ENCODE data around the gene COLEC12.

COLEC12 gene

DNA sequence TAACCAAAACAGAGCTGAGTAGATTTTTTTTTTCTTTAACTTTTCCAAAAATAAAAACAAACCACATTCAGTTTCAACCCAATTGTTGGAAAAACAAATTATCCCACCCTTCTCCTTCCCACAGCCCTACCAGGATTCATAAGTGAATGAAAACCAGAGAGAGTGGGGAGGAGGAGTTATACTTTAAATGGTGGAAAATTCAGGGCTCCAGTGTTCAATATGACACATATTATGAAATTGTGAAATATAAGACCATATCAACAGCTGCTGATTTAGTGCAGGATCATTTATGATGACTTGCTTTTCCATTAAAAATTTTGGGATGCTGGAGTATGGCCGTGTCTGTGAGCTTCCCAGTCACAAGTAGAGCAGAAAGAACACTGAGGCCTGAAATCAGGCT lies 26.7 kb downstream of the COLEC12 start:
- Histone ChIP-seq H3K9me3 (ENCODE audit: control insufficient read depth in 2 of 2, low read length in 2 of 2) (no peaks in the 10 kb centered on the region), H3K9ac (ENCODE audit: low read length in 2 of 2) (no peak overlapping the region), H3K4me1 (ENCODE audit: control insufficient read depth, insufficient read depth, low read length) (peaks cover 11% of the 10 kb centered on the region), H3K27ac (ENCODE audit: low read length) (no peak overlapping the region), H3K27me3 (ENCODE audit: control insufficient read depth in 1 of 2, insufficient read depth in 2 of 2, low read length in 2 of 2) (no peaks in the 10 kb centered on the region), H3K4me3 (ENCODE audit: low read length in 2 of 2) (no peak overlapping the region), H3K36me3 (ENCODE audit: control insufficient read depth in 2 of 2, insufficient read depth in 2 of 2, low read length in 2 of 2) (no peaks in the 10 kb centered on the region)

DNA sequence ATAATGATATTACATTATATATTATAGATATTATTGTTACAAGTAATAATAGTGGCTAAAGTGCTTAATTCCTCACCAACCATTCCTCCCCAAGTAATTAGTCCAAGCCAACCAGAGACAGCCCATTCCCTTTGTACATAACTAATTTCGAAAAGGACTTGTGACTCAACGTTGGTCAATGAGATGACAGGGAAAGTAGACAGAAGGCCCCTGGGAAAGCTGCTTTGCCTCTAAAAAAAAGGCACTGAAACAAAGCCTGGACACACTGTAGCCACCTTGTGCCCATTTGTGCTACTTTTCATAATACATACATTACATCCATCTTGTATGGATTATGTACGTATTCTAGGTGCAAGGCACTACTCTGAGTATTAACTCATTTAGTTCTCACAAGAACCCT lies 28.8 kb downstream of the COLEC12 start:
- Histone ChIP-seq H3K27ac (ENCODE audit: low read length) (no peak overlapping the region), H3K4me3 (ENCODE audit: low read length in 2 of 2) (no peak overlapping the region), H3K9me3 (ENCODE audit: control insufficient read depth in 2 of 2, low read length in 2 of 2) (no peaks in the 10 kb centered on the region), H3K27me3 (ENCODE audit: control insufficient read depth in 1 of 2, insufficient read depth in 2 of 2, low read length in 2 of 2) (no peaks in the 10 kb centered on the region), H3K4me1 (ENCODE audit: control insufficient read depth, insufficient read depth, low read length) (peaks cover 9% of the 10 kb centered on the region), H3K9ac (ENCODE audit: low read length in 2 of 2) (no peak overlapping the region), H3K36me3 (ENCODE audit: control insufficient read depth in 2 of 2, insufficient read depth in 2 of 2, low read length in 2 of 2) (no peaks in the 10 kb centered on the region)

DNA sequence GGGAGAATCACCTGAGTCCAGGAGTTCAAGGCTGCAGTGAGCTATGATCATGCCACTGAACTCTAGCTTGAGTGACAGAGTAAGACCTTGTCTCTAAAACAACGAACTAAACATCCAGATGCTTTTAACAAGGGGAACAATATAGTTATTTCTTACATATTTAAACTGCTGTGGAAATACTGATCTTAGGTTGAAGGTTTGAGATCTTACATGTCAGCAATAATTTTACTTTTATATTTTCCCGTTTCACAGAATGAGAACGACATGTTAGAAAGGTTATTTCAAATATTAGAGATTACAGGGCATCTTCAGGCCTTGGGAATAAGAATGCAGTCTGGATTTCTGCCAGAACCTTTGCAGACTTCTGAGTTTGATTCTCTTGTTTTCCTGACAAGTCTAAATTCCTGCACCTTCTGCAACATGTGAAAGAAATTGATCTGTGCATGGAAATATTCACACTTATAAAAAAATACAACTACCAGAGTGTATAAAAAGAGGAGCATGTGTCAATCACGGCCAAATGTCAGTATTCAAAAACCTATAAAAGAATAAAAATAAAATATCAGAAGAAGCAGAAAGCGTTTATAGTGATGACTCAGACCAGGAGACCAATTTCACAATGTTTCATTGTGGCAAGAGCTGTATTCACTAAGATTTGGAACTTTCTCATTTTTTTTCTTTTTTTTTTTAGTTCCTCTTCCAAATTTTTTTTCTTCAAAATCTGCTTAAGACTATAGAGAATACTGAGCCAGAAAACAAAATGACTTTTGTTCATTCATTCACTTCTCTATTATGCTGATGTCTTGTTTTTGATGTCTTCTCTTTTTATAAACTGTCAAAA lies 29.6 kb downstream of the COLEC12 start:
- Histone ChIP-seq H3K9me3 (ENCODE audit: control insufficient read depth in 2 of 2, low read length in 2 of 2) (no peaks in the 10 kb centered on the region), H3K27me3 (ENCODE audit: control insufficient read depth in 1 of 2, insufficient read depth in 2 of 2, low read length in 2 of 2) (no peaks in the 10 kb centered on the region), H3K9ac (ENCODE audit: low read length in 2 of 2) (no peak overlapping the region), H3K36me3 (ENCODE audit: control insufficient read depth in 2 of 2, insufficient read depth in 2 of 2, low read length in 2 of 2) (no peaks in the 10 kb centered on the region), H3K4me1 (ENCODE audit: control insufficient read depth, insufficient read depth, low read length) (peaks cover 9% of the 10 kb centered on the region), H3K4me3 (ENCODE audit: low read length in 2 of 2) (no peak overlapping the region), H3K27ac (ENCODE audit: low read length) (no peak overlapping the region)

DNA sequence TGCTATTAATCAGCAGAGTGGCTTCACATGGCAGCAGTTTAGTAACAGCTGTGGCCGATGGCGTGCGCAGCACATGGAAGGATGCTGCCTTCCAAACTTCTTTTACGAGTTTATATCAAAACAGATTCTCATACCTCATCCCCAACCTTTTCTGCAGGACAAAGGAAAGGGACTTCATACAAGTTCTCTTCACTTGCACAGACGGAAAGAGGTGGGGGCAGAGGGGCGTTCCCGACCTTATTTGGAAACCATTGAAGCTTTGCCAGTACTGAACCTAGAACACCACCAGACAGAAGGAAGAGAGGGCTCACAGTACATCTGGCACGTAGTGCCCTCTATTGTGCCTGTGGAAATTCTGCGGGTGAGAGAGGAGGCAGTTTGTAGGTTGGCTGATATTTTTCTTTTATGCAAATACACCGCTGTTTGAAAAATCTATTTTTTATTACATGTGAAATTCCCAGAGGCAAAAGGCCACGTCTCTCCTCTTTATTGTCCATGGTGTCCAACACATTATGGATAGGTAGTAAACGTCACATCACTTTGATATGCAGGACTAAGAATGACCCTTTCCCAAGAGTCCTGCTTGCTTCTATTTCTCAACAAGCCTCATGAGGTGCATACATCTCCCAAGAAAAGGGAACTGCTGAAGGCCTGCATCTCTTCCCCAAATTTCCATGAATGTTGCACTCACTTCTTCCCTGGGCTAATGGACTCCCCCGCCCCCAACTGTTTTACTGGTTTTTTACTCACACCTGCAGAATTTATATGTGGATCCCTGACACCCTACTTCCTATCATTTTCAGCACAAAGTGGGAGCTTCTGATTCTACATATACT lies 31.3 kb downstream of the COLEC12 start:
- Histone ChIP-seq H3K9ac (ENCODE audit: low read length in 2 of 2) (no peak overlapping the region), H3K4me3 (ENCODE audit: low read length in 2 of 2) (no peak overlapping the region), H3K9me3 (ENCODE audit: control insufficient read depth in 2 of 2, low read length in 2 of 2) (no peaks in the 10 kb centered on the region), H3K4me1 (ENCODE audit: control insufficient read depth, insufficient read depth, low read length) (no peaks in the 10 kb centered on the region), H3K27me3 (ENCODE audit: control insufficient read depth in 1 of 2, insufficient read depth in 2 of 2, low read length in 2 of 2) (no peaks in the 10 kb centered on the region), H3K36me3 (ENCODE audit: control insufficient read depth in 2 of 2, insufficient read depth in 2 of 2, low read length in 2 of 2) (no peaks in the 10 kb centered on the region), H3K27ac (ENCODE audit: low read length) (no peak overlapping the region)

DNA sequence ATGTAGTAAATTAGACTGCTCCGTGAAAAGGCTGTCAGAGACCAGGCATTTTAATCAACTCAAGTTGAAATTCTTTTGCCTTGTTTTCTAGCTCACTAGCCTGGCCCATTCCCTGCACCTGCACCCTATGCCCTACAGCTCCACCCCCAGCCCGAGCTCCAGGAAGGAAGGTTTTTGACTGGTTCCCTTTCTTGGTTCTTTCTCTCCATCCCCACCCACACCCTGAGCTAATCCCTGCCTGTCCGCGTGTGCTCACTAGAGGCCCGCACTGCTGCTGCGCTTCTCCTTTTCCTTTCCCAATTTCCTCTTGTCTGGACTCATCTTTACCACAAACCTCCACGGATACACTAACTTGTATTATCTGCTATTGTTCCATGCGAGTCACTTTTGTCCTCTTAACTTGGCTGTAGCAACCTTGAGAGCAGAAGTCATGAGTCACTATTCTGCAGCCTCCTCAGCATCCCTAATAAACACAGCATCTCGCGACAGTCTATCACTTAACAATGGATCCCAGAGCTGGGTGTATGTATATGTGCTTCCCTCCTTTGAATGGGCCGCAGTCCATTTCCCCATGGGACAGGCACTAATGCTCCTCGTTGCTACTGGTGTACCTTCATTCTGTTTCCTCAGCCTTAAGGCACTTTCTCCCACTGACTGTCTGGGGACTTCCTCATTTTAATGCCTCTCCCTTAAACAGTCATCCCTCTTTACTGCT lies 36.5 kb downstream of the COLEC12 start:
- Histone ChIP-seq H3K27ac (ENCODE audit: low read length) (no peak overlapping the region), H3K9me3 (ENCODE audit: control insufficient read depth in 2 of 2, low read length in 2 of 2) (no peaks in the 10 kb centered on the region), H3K4me1 (ENCODE audit: control insufficient read depth, insufficient read depth, low read length) (no peaks in the 10 kb centered on the region), H3K36me3 (ENCODE audit: control insufficient read depth in 2 of 2, insufficient read depth in 2 of 2, low read length in 2 of 2) (no peaks in the 10 kb centered on the region), H3K4me3 (ENCODE audit: low read length in 2 of 2) (no peak overlapping the region), H3K9ac (ENCODE audit: low read length in 2 of 2) (no peak overlapping the region), H3K27me3 (ENCODE audit: control insufficient read depth in 1 of 2, insufficient read depth in 2 of 2, low read length in 2 of 2) (no peaks in the 10 kb centered on the region)

DNA sequence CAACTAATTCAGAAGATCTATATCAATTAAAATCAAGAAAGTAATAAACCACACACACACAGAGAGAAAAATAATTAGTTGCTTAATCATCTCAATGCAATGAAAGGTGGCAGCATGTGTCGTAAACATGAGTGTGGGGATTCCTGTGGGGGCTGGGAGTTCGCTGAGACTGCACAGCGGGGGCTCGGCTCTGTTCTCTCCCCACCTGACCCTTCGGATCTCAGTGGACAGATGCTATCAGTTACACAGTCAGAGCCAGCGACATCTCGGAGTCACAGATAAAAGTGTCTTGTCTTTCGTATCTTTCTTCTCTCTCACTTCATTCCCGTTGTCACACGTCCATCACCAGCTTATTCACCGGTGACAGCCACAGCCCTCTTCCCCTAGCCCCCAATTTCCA lies 37.1 kb downstream of the COLEC12 start:
- no peaks in the 10 kb centered on the region for H3K27me3 ChIP-seq (ENCODE audit: control insufficient read depth in 1 of 2, insufficient read depth in 2 of 2, low read length in 2 of 2)
- H3K27ac ChIP-seq (ENCODE audit: low read length) = no peak overlapping the region
- H3K4me1 ChIP-seq (ENCODE audit: control insufficient read depth, insufficient read depth, low read length) = peaks cover 2% of the 10 kb centered on the region
- no peaks in the 10 kb centered on the region for H3K36me3 ChIP-seq (ENCODE audit: control insufficient read depth in 2 of 2, insufficient read depth in 2 of 2, low read length in 2 of 2)
- no peak overlapping the region for H3K4me3 ChIP-seq (ENCODE audit: low read length in 2 of 2)
- no peaks in the 10 kb centered on the region for H3K9me3 ChIP-seq (ENCODE audit: control insufficient read depth in 2 of 2, low read length in 2 of 2)
- H3K9ac ChIP-seq (ENCODE audit: low read length in 2 of 2) = no peak overlapping the region

DNA sequence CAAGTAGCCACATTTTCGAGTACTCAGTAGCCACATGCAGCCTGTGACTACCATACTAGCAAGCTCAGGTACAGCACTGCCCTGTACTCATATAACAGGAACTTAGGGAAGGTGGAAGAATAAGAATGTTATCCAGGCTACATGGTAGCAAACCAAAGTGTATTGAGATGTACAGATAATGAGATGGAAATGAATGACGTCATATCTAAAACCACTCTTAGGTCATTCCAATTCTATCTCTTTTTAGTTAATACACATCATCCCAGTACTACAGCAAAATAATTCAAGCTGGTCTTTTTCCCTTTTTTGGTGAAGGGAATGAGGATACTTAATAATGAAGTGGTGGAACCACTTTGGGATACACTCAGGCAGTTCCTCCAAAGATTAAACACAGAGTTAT lies 38.7 kb downstream of the COLEC12 start:
- no peaks in the 10 kb centered on the region for H3K27me3 ChIP-seq (ENCODE audit: control insufficient read depth in 1 of 2, insufficient read depth in 2 of 2, low read length in 2 of 2)
- no peaks in the 10 kb centered on the region for H3K9me3 ChIP-seq (ENCODE audit: control insufficient read depth in 2 of 2, low read length in 2 of 2)
- H3K4me1 ChIP-seq (ENCODE audit: control insufficient read depth, insufficient read depth, low read length) = peaks cover 18% of the 10 kb centered on the region
- H3K9ac ChIP-seq (ENCODE audit: low read length in 2 of 2) = no peak overlapping the region
- no peak overlapping the region for H3K4me3 ChIP-seq (ENCODE audit: low read length in 2 of 2)
- H3K27ac ChIP-seq (ENCODE audit: low read length) = no peak overlapping the region
- H3K36me3 ChIP-seq (ENCODE audit: control insufficient read depth in 2 of 2, insufficient read depth in 2 of 2, low read length in 2 of 2) = no peaks in the 10 kb centered on the region

DNA sequence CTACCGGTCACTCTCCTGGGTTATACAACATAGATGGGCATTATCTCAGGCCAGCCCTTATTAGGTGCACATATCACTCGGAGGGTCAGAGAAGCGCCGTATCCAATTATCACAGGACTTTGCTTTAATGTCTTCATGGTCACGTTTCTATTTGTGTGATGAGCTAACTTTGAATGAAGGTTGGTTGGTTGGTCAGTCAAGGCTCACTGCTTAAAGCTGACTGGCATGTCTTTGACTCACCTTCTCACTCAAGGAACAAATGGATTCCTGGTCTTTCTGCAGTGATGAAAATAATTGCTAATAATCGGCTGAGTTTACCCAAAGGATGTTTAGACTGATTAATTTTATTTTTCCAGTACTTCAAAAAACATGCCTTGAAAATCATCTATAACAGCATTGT lies 39.7 kb downstream of the COLEC12 start:
- H3K4me3 ChIP-seq (ENCODE audit: low read length in 2 of 2) = no peak overlapping the region
- no peak overlapping the region for H3K27ac ChIP-seq (ENCODE audit: low read length)
- H3K27me3 ChIP-seq (ENCODE audit: control insufficient read depth in 1 of 2, insufficient read depth in 2 of 2, low read length in 2 of 2) = no peaks in the 10 kb centered on the region
- no peak overlapping the region for H3K9ac ChIP-seq (ENCODE audit: low read length in 2 of 2)
- peaks cover 26% of the 10 kb centered on the region for H3K4me1 ChIP-seq (ENCODE audit: control insufficient read depth, insufficient read depth, low read length)
- H3K36me3 ChIP-seq (ENCODE audit: control insufficient read depth in 2 of 2, insufficient read depth in 2 of 2, low read length in 2 of 2) = no peaks in the 10 kb centered on the region
- no peaks in the 10 kb centered on the region for H3K9me3 ChIP-seq (ENCODE audit: control insufficient read depth in 2 of 2, low read length in 2 of 2)

DNA sequence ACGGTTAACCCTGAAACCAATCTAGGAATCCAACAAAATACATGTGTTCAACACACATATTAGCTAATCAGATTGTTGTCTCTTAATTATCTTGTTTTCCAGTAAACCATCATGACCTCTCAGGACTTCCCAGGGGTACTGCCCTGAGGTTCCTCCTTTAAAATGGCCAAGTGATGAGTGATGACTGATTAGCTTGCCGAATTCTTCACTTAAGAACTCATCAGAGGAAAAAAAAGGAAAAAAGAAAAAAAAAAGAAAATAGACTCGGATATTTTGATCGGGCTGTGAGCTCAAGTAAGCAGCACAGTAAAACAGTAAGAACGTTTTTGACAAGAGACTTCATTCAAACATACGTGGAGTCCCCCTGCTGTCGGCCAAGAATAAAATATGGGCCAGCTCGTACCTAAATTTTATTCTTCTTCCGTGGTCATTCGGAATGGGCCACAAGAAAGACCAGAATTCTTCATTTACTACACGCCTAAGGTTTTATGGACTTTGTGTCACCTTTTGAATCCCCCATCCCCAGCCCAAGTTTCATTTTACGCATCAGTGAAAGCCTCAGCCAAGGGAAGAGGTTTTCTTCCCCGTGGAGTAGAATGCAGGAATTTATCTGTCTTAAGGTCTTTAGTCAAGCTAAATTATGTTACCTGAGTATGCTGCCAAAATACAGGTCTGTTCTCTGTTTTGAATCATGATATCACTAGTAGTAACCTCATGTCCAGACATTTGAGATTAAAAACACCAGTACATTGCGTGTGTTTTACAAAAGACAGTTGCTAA lies 40.5 kb downstream of the COLEC12 start:
- Histone ChIP-seq H3K4me3 (ENCODE audit: low read length in 2 of 2) (no peak overlapping the region), H3K36me3 (ENCODE audit: control insufficient read depth in 2 of 2, insufficient read depth in 2 of 2, low read length in 2 of 2) (no peaks in the 10 kb centered on the region), H3K4me1 (ENCODE audit: control insufficient read depth, insufficient read depth, low read length) (peaks cover 26% of the 10 kb centered on the region), H3K27ac (ENCODE audit: low read length) (no peak overlapping the region), H3K27me3 (ENCODE audit: control insufficient read depth in 1 of 2, insufficient read depth in 2 of 2, low read length in 2 of 2) (no peaks in the 10 kb centered on the region), H3K9ac (ENCODE audit: low read length in 2 of 2) (no peak overlapping the region), H3K9me3 (ENCODE audit: control insufficient read depth in 2 of 2, low read length in 2 of 2) (no peaks in the 10 kb centered on the region)
